ENCODE results near the gene MMRN2.

DNA sequence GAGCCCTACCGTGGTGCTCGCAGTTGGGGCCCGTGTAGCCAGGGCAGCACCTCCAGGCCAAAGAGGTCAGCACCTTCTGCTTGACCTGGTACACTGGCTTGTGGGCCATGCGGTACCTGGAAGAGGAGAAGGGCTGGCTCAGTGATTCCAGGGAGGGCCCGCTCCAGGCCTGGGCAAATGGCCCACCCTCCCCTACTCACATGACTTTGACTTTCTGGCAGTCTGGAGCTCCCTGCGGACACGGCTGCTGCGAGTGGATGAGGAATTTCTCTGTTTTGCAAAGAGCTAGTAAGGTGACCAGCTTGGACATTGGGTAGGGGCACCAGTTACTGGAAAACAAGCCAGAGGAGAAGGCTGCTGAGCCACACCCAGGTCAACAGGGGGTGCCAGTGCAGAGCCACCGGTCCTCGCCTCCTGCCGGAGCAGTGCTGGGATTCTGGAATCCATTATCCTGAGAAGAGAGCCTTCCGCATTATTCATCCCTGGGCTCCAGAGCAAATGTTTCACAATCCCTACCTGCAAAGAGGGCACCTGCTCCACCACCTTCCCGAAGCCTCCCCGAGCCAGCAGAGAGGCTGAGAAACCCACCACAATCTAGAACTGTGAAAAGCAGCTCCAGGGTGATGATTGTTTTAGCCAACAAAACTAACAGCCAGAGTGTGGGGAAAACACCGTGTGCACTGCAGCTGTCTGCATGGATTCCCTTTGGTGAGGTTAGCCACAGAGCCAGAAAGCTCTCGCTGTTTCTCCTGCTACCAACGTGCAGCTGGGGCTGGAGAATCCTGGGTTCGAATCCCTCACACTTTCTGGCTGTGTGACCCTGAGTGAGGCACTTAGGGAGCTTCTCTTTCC is 11.8 kb downstream of the MMRN2 start:
- TF ChIP-seq, protein P1, sequence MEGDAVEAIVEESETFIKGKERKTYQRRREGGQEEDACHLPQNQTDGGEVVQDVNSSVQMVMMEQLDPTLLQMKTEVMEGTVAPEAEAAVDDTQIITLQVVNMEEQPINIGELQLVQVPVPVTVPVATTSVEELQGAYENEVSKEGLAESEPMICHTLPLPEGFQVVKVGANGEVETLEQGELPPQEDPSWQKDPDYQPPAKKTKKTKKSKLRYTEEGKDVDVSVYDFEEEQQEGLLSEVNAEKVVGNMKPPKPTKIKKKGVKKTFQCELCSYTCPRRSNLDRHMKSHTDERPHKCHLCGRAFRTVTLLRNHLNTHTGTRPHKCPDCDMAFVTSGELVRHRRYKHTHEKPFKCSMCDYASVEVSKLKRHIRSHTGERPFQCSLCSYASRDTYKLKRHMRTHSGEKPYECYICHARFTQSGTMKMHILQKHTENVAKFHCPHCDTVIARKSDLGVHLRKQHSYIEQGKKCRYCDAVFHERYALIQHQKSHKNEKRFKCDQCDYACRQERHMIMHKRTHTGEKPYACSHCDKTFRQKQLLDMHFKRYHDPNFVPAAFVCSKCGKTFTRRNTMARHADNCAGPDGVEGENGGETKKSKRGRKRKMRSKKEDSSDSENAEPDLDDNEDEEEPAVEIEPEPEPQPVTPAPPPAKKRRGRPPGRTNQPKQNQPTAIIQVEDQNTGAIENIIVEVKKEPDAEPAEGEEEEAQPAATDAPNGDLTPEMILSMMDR (conservative IDR thresholded peaks at IDR 0.05; ENCODE audit: low read depth, low read length): peak; percentile 37; the same call in 1 of the 2 replicates
- no peak for TF ChIP-seq EZH2 (IDR thresholded peaks at IDR 0.05; ENCODE audit: borderline replicate concordance, low read depth, low read length, poor library complexity, severe bottlenecking)
